ENCODE measurements around the gene METTL23. TPM values are rescaled to one million over a fixed set of nuclear protein-coding genes. Genes with fewer than 3 reads are reported as not detected.

The METTL23 gene
- total RNA-seq, 1 donor: 25.7 TPM

- H3K36me3 ChIP-seq (ENCODE audit: insufficient read depth, low read length): peaks cover 18% of the 10 kb centered on the region
- H3K9me3 ChIP-seq (ENCODE audit: low read depth, low read length): no peaks in the 10 kb centered on the region
- H3K4me1 ChIP-seq (ENCODE audit: insufficient read depth, low read length): peaks cover 11% of the 10 kb centered on the region
- no peaks in the 10 kb centered on the region for H3K27me3 ChIP-seq (ENCODE audit: insufficient read depth, low read length)
- no peaks in the 10 kb centered on the region for H4K20me1 ChIP-seq (ENCODE audit: insufficient read depth, low read length)
- H3K79me2 ChIP-seq (ENCODE audit: insufficient read depth, low read length): no peaks in the 10 kb centered on the region
- H3K4me2 ChIP-seq (ENCODE audit: insufficient read depth, low read length): no peak overlapping the region
- DNase-seq (ENCODE audit: insufficient read length, low spot score, missing footprints): no peak
- TF ChIP-seq CTCF (IDR thresholded peaks at IDR 0.05; ENCODE audit: extremely low read depth, low read depth, low read length): no peak
- H3K27ac ChIP-seq (ENCODE audit: low read depth, low read length): no peak overlapping the region
- no peak overlapping the region for H2AFZ ChIP-seq (ENCODE audit: low read length)
- no peak overlapping the region for H3K4me3 ChIP-seq (ENCODE audit: insufficient read depth, low read length)
Measured at GRCh38 chr17:76775021-76775600, 48.5 kb downstream of the METTL23 start.

- Histone ChIP-seq H3K4me1 (ENCODE audit: insufficient read depth, low read length) (no peaks in the 10 kb centered on the region), H3K79me2 (ENCODE audit: insufficient read depth, low read length) (no peaks in the 10 kb centered on the region), H2AFZ (ENCODE audit: low read length) (no peak overlapping the region), H3K9me3 (ENCODE audit: low read depth, low read length) (no peaks in the 10 kb centered on the region), H3K4me2 (ENCODE audit: insufficient read depth, low read length) (no peak overlapping the region), H4K20me1 (ENCODE audit: insufficient read depth, low read length) (no peaks in the 10 kb centered on the region), H3K27ac (ENCODE audit: low read depth, low read length) (no peak overlapping the region), H3K4me3 (ENCODE audit: insufficient read depth, low read length) (no peak overlapping the region), H3K27me3 (ENCODE audit: insufficient read depth, low read length) (no peaks in the 10 kb centered on the region), H3K36me3 (ENCODE audit: insufficient read depth, low read length) (peaks cover 6% of the 10 kb centered on the region)
- no peak for DNase-seq (ENCODE audit: insufficient read length, low spot score, missing footprints)
- TF ChIP-seq CTCF (IDR thresholded peaks at IDR 0.05; ENCODE audit: extremely low read depth, low read depth, low read length): no peak
Measured at GRCh38 chr17:76781056-76781982, 54.7 kb downstream of the METTL23 start.

- no peak for DNase-seq (ENCODE audit: insufficient read length, low spot score, missing footprints)
- no peaks in the 10 kb centered on the region for H3K4me1 ChIP-seq (ENCODE audit: insufficient read depth, low read length)
- H3K36me3 ChIP-seq (ENCODE audit: insufficient read depth, low read length): no peaks in the 10 kb centered on the region
- H3K4me3 ChIP-seq (ENCODE audit: insufficient read depth, low read length): no peak overlapping the region
- H3K27ac ChIP-seq (ENCODE audit: low read depth, low read length): no peak overlapping the region
- H2AFZ ChIP-seq (ENCODE audit: low read length): no peak overlapping the region
- TF ChIP-seq CTCF (IDR thresholded peaks at IDR 0.05; ENCODE audit: extremely low read depth, low read depth, low read length): no peak
- H3K79me2 ChIP-seq (ENCODE audit: insufficient read depth, low read length): no peaks in the 10 kb centered on the region
- H3K4me2 ChIP-seq (ENCODE audit: insufficient read depth, low read length): no peak overlapping the region
- no peaks in the 10 kb centered on the region for H3K9me3 ChIP-seq (ENCODE audit: low read depth, low read length)
- no peaks in the 10 kb centered on the region for H4K20me1 ChIP-seq (ENCODE audit: insufficient read depth, low read length)
- H3K27me3 ChIP-seq (ENCODE audit: insufficient read depth, low read length): no peaks in the 10 kb centered on the region
Measured at GRCh38 chr17:76783146-76783545, 56.5 kb downstream of the METTL23 start.

Small RNAs within 50 kb of the gene (small RNA-seq; reads per million reads assigned to genes)
- not detected for gene AC005837.3
- gene RF02271: not detected
- gene RNU6-97P: not detected
- gene RNY4P36: not detected

Other genes starting within 250 kb of the METTL23 start
- 7.1 and 8.3 TPM in 2 replicates for gene RHBDF2, start 225.4 kb upstream of the METTL23 start, total RNA-seq
- 39.1 and 74.0 TPM in 2 replicates for gene CYGB, start 189.1 kb upstream of the METTL23 start, total RNA-seq
- gene PRCD, start 186.8 kb upstream of the METTL23 start, total RNA-seq: 4.0 and 5.3 TPM in 2 replicates
- gene ST6GALNAC2, start 141.0 kb upstream of the METTL23 start, total RNA-seq: 0.36 and 0.59 TPM in 2 replicates
- 0.72 TPM in 1 of 2 replicates, not detected in the other for gene ST6GALNAC1, start 83.1 kb upstream of the METTL23 start, total RNA-seq
- 352 and 388 TPM in 2 replicates for gene MXRA7, start 15.9 kb upstream of the METTL23 start, total RNA-seq
- gene JMJD6, start 233 bp upstream of the METTL23 start, total RNA-seq: 18.8 and 21.5 TPM in 2 replicates
- gene SRSF2, start 10.5 kb downstream of the METTL23 start, total RNA-seq: 88.7 and 102 TPM in 2 replicates
- 42.0 and 45.4 TPM in 2 replicates for gene MFSD11, start 11.3 kb downstream of the METTL23 start, total RNA-seq
- 0.36 and 0.59 TPM in 2 replicates for gene MGAT5B, start 141.6 kb downstream of the METTL23 start, total RNA-seq

Measured in osteoblast (primary cell).